Progenitor cell of endocrine pancreas (in vitro differentiated cells): ENCODE measurements around the gene SURF4. TPM values are rescaled to one million over a fixed set of nuclear protein-coding genes. Genes with fewer than 3 reads are reported as not detected.
"Not testable (repeated sequence)": the region's sequence is repeated elsewhere in the genome, so short reads cannot be mapped to it uniquely, and the experiment has no call there.

Experiments used
- DNase-seq: peaks from one replicate; pipeline ENCODE4 v3.0.0; 2021; ENCODE audit warnings: low spot score; ENCODE audit not compliant: unreplicated experiment
- H3K27ac Mint-ChIP-seq: 2 replicates; pipeline ENCODE4 v1.8.0; 2021; ENCODE audit warnings: mild to moderate bottlenecking, moderate library complexity, mixed read lengths
- H3K27me3 Mint-ChIP-seq: 2 replicates; pipeline ENCODE4 v1.8.0; 2021; ENCODE audit warnings: mixed read lengths
- H3K36me3 Mint-ChIP-seq: 2 replicates; pipeline ENCODE4 v1.8.0; 2022; ENCODE audit warnings: mixed read lengths; ENCODE audit not compliant: insufficient read depth
- H3K4me1 Mint-ChIP-seq: 2 replicates; pipeline ENCODE4 v1.8.0; 2021; ENCODE audit warnings: low read depth, mixed read lengths
- H3K4me3 Mint-ChIP-seq: 2 replicates; pipeline ENCODE4 v1.8.0; 2021; ENCODE audit warnings: low read depth, mild to moderate bottlenecking, moderate library complexity, mixed read lengths
- H3K9me3 Mint-ChIP-seq: 2 replicates; pipeline ENCODE4 v1.8.0; 2021; ENCODE audit warnings: low read depth, mixed read lengths
- total RNA-seq: library from RNA; stranded (reverse); gene quantifications from 2 replicates; pipeline ENCODE4 v1.2.1, GENCODE V29; 2021
- TF ChIP-seq, protein P1 (sequence below): fragments of 200-600 bp; sonication (generic); IDR thresholded peaks from one replicate; pipeline ENCODE4 v1.5.0; 2021; ENCODE audit warnings: antibody characterized with exemption, mild to moderate bottlenecking; ENCODE audit not compliant: unreplicated experiment

The SURF4 gene
- total RNA-seq, 1 donor from 2014 or later: 122 TPM

GRCh38 chr9:133333011-133333410, 42.8 kb downstream of the SURF4 start:
- H3K4me1 Mint-ChIP-seq: peaks cover 8% of the 10 kb centered on the region
- H3K9me3 Mint-ChIP-seq: peaks cover 9% of the 10 kb centered on the region
- H3K27me3 Mint-ChIP-seq: no peaks in the 10 kb centered on the region
- DNase-seq: no peak
- TF ChIP-seq, protein P1, sequence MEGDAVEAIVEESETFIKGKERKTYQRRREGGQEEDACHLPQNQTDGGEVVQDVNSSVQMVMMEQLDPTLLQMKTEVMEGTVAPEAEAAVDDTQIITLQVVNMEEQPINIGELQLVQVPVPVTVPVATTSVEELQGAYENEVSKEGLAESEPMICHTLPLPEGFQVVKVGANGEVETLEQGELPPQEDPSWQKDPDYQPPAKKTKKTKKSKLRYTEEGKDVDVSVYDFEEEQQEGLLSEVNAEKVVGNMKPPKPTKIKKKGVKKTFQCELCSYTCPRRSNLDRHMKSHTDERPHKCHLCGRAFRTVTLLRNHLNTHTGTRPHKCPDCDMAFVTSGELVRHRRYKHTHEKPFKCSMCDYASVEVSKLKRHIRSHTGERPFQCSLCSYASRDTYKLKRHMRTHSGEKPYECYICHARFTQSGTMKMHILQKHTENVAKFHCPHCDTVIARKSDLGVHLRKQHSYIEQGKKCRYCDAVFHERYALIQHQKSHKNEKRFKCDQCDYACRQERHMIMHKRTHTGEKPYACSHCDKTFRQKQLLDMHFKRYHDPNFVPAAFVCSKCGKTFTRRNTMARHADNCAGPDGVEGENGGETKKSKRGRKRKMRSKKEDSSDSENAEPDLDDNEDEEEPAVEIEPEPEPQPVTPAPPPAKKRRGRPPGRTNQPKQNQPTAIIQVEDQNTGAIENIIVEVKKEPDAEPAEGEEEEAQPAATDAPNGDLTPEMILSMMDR: no peak
- no peak overlapping the region for H3K27ac Mint-ChIP-seq
- peaks cover 23% of the 10 kb centered on the region for H3K36me3 Mint-ChIP-seq
- H3K4me3 Mint-ChIP-seq: no peak overlapping the region

- peaks cover 9% of the 10 kb centered on the region for H3K9me3 Mint-ChIP-seq
- H3K27ac Mint-ChIP-seq: no peak overlapping the region
- peaks cover 23% of the 10 kb centered on the region for H3K36me3 Mint-ChIP-seq
- H3K4me1 Mint-ChIP-seq: peaks cover 8% of the 10 kb centered on the region
- no peak overlapping the region for H3K4me3 Mint-ChIP-seq
- no peak for DNase-seq
- TF ChIP-seq, protein P1: no peak
- H3K27me3 Mint-ChIP-seq: no peaks in the 10 kb centered on the region
Observed at GRCh38 chr9:133332381-133332730, 43.5 kb downstream of the SURF4 start.

- DNase-seq: no peak
- Mint-ChIP-seq H3K4me1 (peaks cover 8% of the 10 kb centered on the region), H3K9me3 (peaks cover 9% of the 10 kb centered on the region)
Observed at GRCh38 chr9:133331641-133332380, 44.0 kb downstream of the SURF4 start.

DNA sequence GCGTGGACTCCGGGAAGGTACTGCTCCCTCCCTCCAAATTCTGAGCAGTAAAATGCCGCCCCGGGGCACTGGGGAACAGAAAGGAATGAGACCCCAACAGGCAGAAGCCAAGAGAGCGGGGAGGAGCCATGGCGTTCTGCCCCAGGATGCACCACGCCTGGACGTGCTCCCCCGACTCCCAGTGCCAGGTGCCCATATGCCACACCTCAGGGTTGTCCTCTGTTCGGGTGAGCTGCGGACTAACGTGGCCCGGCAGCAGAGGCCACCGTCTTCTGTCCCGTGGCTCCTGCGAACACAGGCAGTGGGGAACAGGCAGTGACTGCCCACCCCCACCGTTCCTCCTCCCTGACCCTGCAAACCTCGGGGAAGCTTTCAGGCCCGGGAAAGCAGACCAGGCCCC, 44.6 kb downstream of the SURF4 start:
- H3K27ac Mint-ChIP-seq: no peak overlapping the region
- H3K36me3 Mint-ChIP-seq: peaks cover 23% of the 10 kb centered on the region
- peaks cover 9% of the 10 kb centered on the region for H3K9me3 Mint-ChIP-seq
- DNase-seq: no peak
- H3K4me1 Mint-ChIP-seq: peaks cover 6% of the 10 kb centered on the region
- TF ChIP-seq, protein P1: no peak
- H3K4me3 Mint-ChIP-seq: no peak overlapping the region
- no peaks in the 10 kb centered on the region for H3K27me3 Mint-ChIP-seq

More at GRCh38 chr9:133331641-133332380, 44.0 kb downstream of the SURF4 start:
- TF ChIP-seq, protein P1: no peak
- Mint-ChIP-seq H3K27ac (no peak overlapping the region), H3K4me3 (no peak overlapping the region), H3K27me3 (no peaks in the 10 kb centered on the region), H3K36me3 (peaks cover 23% of the 10 kb centered on the region)

- H3K36me3 Mint-ChIP-seq: peaks cover 23% of the 10 kb centered on the region
- H3K4me3 Mint-ChIP-seq, H3K9me3 Mint-ChIP-seq, H3K4me1 Mint-ChIP-seq, DNase-seq, H3K27me3 Mint-ChIP-seq: not testable (repeated sequence)
- TF ChIP-seq, protein P1: peak; percentile 65
- peak overlapping the region; percentile 80 for H3K27ac Mint-ChIP-seq
Observed at GRCh38 chr9:133329306-133330156, 46.3 kb downstream of the SURF4 start.
